NB4 (cell line): ENCODE data around the gene MYO7B.

Experiments used
- DNase-seq: peaks from one replicate; pipeline ENCODE4 v3.0.0; 2010; ENCODE audit warnings: low read depth
- H3K4me3 ChIP-seq: one replicate; pipeline ENCODE4 v1.5.1; 2011; ENCODE audit warnings: mild to moderate bottlenecking, low read depth, low read length, moderate library complexity
- MYC ChIP-seq: IDR thresholded peaks from 2 replicates; pipeline ENCODE4 v1.6.1; 2011; ENCODE audit warnings: low read depth, low read length
- POLR2A ChIP-seq: IDR thresholded peaks from 2 replicates; pipeline ENCODE4 v1.6.1; 2011; ENCODE audit warnings: mild to moderate bottlenecking; ENCODE audit not compliant: insufficient read length; ENCODE audit errors: extremely low read depth
- TF ChIP-seq, protein P1 (sequence below): IDR thresholded peaks from 2 replicates; pipeline ENCODE4 v1.6.1; 2011; ENCODE audit warnings: low read depth, low read length
- TF ChIP-seq, protein P2 (sequence below): IDR thresholded peaks from one replicate; pipeline ENCODE4 v1.5.1; 2012; ENCODE audit warnings: low read depth, low read length

The MYO7B gene

DNA sequence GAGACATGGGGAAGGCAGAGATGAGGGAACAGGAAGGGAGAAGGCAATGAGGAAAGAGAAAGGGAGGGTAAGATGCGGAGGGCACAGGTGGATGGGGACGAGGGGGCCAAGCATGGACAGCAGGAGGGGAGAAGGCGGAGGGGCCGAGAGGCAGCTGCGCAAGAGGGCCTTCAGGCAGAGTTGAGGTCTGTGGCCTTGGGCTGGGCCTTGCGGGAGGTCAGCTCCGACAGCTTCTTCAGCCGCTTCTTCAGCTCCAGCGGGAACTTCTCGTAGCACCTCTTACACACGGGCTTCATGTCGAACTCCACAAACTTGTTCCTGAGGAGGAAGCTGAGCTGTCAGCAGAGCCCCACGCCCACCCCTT is 103.6 kb downstream of the MYO7B start:
- DNase-seq = no peak
- H3K4me3 ChIP-seq = no peak overlapping the region
- TF ChIP-seq, protein P1, sequence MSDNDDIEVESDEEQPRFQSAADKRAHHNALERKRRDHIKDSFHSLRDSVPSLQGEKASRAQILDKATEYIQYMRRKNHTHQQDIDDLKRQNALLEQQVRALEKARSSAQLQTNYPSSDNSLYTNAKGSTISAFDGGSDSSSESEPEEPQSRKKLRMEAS = no peak
- TF ChIP-seq MYC = no peak
- TF ChIP-seq, protein P2, sequence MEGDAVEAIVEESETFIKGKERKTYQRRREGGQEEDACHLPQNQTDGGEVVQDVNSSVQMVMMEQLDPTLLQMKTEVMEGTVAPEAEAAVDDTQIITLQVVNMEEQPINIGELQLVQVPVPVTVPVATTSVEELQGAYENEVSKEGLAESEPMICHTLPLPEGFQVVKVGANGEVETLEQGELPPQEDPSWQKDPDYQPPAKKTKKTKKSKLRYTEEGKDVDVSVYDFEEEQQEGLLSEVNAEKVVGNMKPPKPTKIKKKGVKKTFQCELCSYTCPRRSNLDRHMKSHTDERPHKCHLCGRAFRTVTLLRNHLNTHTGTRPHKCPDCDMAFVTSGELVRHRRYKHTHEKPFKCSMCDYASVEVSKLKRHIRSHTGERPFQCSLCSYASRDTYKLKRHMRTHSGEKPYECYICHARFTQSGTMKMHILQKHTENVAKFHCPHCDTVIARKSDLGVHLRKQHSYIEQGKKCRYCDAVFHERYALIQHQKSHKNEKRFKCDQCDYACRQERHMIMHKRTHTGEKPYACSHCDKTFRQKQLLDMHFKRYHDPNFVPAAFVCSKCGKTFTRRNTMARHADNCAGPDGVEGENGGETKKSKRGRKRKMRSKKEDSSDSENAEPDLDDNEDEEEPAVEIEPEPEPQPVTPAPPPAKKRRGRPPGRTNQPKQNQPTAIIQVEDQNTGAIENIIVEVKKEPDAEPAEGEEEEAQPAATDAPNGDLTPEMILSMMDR = no peak

DNA sequence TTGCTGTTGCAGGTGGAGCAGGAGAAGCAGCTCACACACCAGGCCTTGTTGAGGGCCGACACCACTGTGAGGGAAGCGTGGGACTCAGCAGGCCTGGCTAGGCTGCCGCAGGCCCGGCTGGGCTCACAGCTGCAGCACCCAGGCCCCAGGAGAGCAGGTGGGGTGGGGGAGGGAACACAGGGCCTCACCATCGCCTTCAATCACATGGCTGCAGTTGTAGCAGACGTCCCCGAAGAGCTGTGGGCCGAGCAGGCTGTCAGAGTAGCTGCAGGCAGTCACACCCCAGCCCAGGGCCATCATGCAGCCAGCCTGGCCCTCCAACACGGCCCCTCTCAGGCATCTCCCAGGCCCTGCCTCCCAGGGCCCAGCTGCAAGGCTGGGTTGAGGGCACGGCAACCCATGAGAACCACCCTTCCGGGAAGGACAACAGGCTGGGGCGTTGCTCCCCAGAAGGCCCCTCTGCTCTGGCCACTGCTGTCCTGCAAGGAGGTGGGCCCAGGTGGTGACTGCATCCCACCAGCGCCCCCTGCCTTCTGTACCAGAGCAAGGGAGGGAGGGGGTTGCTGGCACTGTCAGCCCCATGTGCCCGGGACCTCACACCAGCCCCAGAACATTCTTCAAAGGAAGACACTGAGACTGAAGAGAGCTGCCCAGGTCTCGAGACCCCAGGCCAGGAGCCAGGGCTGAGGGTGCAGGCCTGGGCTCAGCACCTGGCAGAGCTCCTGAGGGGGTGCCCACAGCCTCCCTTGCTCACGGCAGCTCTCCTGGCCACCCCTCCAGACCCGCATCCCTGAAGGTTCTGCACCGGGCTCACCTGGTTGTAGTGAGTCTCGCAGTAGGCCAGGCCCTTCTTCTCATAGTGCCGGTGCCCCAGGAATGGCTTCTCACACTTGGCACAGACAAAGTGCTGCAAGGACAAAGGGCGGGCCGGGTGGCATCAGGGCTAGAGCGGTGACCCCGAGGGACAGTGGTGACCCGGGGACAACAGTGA is 104.9 kb downstream of the MYO7B start:
- no peak overlapping the region for H3K4me3 ChIP-seq
- TF ChIP-seq MYC = no peak
- TF ChIP-seq, protein P2 = no peak
- TF ChIP-seq, protein P1 = no peak; the same call in 1 of the 2 replicates
- no peak for TF ChIP-seq POLR2A
- peak; percentile 70 for DNase-seq

DNA sequence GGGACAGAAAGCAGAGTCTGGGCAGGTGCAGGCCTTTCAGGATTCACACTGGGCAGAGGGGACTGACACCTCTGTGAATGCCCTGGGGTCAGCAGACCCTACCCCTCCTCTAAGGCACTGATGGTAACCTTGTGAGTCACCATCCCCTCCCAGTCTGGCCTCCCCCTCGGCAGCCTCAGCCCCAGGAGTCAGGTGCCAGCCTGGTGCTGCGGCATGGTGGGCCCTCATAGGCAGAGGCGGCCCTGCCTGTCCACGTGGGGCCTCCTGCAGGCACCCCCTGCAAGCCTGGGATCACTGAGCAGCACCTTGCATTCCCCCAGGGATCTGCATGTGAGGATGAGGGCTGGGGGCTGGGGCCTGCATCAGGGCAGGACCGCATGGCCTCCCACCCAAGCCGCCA is 105.7 kb downstream of the MYO7B start:
- TF ChIP-seq, protein P2 = no peak
- TF ChIP-seq POLR2A (no peak), MYC (no peak)
- TF ChIP-seq, protein P1 = no peak
- H3K4me3 ChIP-seq = no peak overlapping the region
- no peak for DNase-seq

DNA sequence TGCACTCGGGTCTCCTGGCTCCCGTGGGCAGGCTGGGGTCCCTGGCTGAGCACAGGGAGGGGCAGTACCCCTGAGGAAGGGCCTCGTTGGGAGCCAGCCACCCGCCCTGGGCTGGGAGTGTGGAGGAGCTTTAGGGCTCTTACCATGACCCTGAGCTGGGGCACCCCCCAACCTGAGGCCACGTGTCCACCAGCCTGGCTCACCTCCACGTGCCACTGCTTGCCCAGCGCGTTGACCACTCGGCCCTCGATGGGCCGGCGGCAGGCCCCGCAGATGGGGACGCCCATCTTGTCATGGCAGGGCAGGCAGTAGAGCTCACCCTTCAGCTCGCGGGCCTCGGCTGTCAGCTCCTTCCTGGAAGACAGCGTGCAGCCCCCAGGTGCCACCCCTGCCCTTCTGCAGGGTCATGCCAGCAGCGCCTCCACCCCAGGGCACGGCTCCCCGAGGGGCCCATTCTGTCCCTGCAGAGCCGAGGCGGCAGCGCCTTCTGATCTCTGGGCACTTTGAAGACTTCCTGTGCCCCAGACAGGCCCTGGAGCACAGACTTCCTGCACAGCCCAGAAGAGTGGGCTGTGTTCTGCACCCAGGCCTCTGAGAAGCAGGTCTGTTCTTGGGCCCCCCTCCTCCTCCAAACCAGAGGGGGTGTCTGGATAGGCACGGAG is 106.5 kb downstream of the MYO7B start:
- no peak for DNase-seq
- H3K4me3 ChIP-seq = no peak overlapping the region
- no peak for TF ChIP-seq MYC
- TF ChIP-seq POLR2A = no peak
- TF ChIP-seq, protein P2 = no peak
- TF ChIP-seq, protein P1 = no peak

DNA sequence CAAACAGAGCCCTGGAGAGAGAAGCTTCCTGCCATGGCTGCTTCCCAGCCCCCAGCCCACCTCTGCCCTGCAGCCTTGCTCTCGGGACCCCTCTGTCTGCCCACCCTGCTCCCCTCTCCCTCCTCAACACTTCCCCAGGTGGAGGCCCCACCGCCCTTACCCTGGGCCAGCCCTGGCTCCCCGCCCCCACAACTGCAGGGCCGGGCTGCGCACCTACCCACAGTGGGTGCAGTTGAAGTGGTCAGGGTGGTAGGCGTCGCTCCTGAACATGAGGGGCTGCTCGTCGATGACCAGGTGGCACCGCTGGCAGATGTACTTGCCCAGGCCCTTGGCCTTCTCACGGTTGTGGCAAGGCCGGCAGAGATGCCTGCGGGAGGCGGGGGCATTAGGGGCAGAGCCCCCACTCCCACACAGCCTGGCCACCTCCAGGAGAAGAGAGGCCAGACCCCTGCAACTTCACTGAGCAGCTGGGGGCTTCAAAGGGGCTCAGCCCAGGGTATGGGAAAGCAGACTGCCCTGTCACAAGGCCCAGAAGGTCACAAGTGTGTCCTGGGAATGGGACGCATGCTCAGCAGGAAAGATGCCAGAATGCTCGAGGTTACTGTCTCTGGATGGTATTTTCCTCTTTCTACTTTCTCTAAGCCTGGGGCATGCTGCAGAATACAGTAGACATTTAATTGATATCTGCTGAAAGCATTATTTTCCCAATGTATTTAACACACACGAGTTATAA is 107.4 kb downstream of the MYO7B start:
- DNase-seq = no peak
- no peak overlapping the region for H3K4me3 ChIP-seq
- TF ChIP-seq, protein P2 = no peak
- TF ChIP-seq POLR2A (no peak), MYC (no peak)
- TF ChIP-seq, protein P1 = no peak
